Skeletal muscle satellite cell (primary cell): Measurements from ENCODE around the gene RPTN.

Experiments used
- H3K27me3 ChIP-seq: 2 replicates; pipeline ENCODE4 v1.7.0; 2013; ENCODE audit warnings: low read length; ENCODE audit not compliant: control insufficient read depth, insufficient read depth
- H3K36me3 ChIP-seq: 2 replicates; pipeline ENCODE4 v1.7.0; 2013; ENCODE audit warnings: mild to moderate bottlenecking, control low read depth, low read length; ENCODE audit not compliant: insufficient read depth
- H3K4me1 ChIP-seq: 2 replicates; pipeline ENCODE4 v1.7.0; 2013; ENCODE audit warnings: low read length; ENCODE audit not compliant: control insufficient read depth, insufficient read depth
- H3K4me2 ChIP-seq: 2 replicates; pipeline ENCODE4 v1.7.0; 2013; ENCODE audit warnings: mild to moderate bottlenecking, low read length
- H3K4me3 ChIP-seq: 2 replicates; pipeline ENCODE4 v1.7.0; 2013; ENCODE audit warnings: low read length
- H3K9ac ChIP-seq: 2 replicates; pipeline ENCODE4 v1.7.0; 2013; ENCODE audit warnings: mild to moderate bottlenecking, low read depth, low read length, moderate library complexity
- H3K9me3 ChIP-seq: replicated peaks from 2 replicates; pipeline ENCODE4 v1.7.0; 2013; ENCODE audit warnings: mild to moderate bottlenecking, control low read depth, low read length

The RPTN gene

GRCh38 chr1:152130186-152130585, 28.8 kb downstream of the RPTN start:
- Histone ChIP-seq H3K4me1 (no peaks in the 10 kb centered on the region), H3K4me3 (no peak overlapping the region), H3K4me2 (no peak overlapping the region), H3K27me3 (peaks cover 46% of the 10 kb centered on the region), H3K9me3 (no peaks in the 10 kb centered on the region), H3K9ac (no peak overlapping the region), H3K36me3 (no peaks in the 10 kb centered on the region)

DNA sequence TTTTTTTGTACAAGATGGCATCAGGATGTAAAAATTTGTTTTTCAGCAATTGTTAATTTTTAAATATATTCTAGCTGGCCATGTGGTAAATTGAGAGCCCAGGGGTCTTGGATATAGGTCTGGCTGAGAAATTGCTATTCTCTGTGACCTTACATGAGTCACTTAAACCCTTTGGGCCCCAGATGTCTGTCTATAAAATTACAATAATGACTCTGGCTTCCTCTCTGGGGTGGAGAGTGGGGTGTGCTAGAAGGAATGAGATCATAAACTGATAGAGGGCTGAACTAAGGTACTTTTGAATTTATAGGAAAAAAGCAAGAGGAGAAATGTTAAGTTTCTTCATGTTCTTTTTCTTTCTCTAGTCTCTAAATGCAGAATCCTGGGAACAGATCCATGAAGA, 31.4 kb downstream of the RPTN start:
- Histone ChIP-seq H3K9ac (no peak overlapping the region), H3K4me3 (no peak overlapping the region), H3K4me1 (no peaks in the 10 kb centered on the region), H3K4me2 (no peak overlapping the region), H3K27me3 (peaks cover 46% of the 10 kb centered on the region), H3K36me3 (no peaks in the 10 kb centered on the region), H3K9me3 (no peaks in the 10 kb centered on the region)

DNA sequence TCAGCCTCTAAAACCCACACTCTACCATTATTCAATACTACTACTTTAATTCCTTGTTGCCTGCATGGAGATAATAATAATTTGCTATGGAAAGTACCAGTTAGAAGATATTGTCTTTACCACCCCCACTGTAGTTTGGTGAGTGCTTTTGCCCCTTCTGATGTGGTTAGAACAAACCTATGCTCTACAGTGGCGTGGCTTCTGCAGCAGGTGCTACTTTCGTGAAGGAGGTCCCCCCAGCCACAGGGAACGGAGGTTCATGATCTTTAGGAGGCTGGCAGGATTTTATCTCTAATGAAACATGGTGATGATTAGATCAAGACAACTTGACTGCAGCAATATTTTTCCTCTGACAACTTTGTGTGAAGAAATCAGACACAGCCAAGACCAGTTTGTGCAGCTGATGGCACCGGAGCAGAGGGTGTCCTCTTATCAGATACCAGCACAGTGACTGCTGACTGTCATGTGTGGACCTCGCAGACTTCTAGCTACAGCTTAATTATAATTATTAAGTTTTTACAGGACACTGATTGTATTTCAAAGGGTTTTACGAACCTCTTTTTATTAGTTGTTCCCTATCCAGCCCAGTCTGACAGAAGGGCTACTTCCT, 33.1 kb downstream of the RPTN start:
- Histone ChIP-seq H3K9ac (no peak overlapping the region), H3K4me2 (no peak overlapping the region), H3K9me3 (no peaks in the 10 kb centered on the region), H3K27me3 (peaks cover 54% of the 10 kb centered on the region), H3K4me3 (no peak overlapping the region), H3K36me3 (no peaks in the 10 kb centered on the region), H3K4me1 (no peaks in the 10 kb centered on the region)

DNA sequence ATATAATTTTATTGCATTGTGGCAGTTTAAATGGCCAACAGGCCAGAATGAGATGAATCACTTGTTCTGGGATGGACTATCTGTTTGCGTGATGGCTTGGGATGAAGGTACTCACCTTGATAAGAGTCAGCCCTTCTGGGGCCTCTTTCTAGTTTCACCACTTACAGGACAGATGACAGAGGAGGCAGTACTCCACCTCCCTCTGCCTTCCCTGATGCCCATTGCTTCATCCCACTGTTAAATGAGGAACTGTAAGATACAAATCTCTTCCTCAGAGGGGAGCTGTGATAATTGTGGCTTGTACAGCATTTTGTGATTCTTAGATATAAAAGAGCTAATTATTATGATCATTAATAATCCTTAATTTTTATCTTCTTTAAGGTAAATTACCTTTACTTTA, 40.1 kb downstream of the RPTN start:
- Histone ChIP-seq H3K4me1 (no peaks in the 10 kb centered on the region), H3K36me3 (no peaks in the 10 kb centered on the region), H3K9ac (no peak overlapping the region), H3K27me3 (peaks cover 80% of the 10 kb centered on the region), H3K4me3 (no peak overlapping the region), H3K9me3 (no peaks in the 10 kb centered on the region), H3K4me2 (no peak overlapping the region)

DNA sequence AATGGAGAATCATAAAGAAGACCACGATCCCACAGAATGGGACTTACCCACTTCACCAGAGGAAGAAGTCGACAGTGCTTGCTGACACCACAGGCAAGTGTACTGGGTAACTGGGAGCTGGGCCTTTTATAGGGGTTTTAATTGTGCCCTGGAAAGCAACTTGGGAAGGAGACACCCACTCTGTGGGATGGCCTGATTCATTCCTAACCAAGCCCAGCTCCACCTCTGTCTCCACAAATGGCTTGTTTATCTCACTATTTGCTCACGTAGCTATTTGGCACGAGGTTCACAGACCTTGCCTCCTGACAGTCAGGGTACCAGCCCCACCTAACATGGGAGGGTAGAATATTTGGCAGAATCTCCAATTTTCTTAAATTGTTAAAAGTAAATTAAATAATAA, 43.7 kb downstream of the RPTN start, which contains the start of gene TCHH:
Gene TCHH, minus strand, starts transcription at position 101 of the 400 bp plus-strand sequence. CDS start 1,364 bp downstream, outside the sequence.
- Histone ChIP-seq H3K4me2 (no peak within 1 kb of the TSS), H3K9me3 (no peaks in the 10 kb centered on the region), H3K27me3 (peaks cover 86% of the 10 kb centered on the region), H3K4me1 (peaks cover 22% of the 10 kb centered on the region), H3K9ac (no peak within 1 kb of the TSS), H3K4me3 (no peak within 1 kb of the TSS), H3K36me3 (no peaks in the 10 kb centered on the region)

DNA sequence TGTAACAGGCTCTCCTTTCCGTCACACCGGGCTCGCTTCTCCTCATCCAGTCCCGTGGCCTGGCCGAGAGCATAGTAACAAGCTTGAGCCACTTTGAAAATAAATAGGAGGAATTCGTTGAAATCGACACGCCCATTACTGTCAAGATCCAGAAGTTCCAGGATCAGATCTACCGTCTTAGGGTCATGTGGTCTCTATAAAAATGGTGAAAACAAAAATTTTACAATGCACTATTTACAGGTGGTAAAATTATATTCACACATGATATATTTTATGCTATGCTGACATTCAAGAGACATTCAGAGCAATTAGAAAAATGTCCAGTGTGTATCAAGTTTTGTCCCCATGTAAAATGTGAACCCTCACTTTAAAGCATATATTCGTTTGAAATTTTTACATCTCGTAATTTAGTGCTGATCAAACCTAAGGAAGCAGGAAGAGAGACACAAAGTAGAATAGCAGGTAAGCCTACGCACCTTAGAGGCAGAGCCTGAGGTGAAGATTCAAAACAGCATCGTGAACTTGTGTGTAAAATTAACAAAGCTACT, 46.1 kb downstream of the RPTN start:
- Histone ChIP-seq H3K4me1 (peaks cover 42% of the 10 kb centered on the region), H3K9ac (no peak overlapping the region), H3K36me3 (no peaks in the 10 kb centered on the region), H3K27me3 (peaks cover 83% of the 10 kb centered on the region), H3K4me2 (peak overlapping the region; percentile 84), H3K4me3 (peak overlapping the region; percentile 69), H3K9me3 (no peaks in the 10 kb centered on the region)

- H3K4me3 ChIP-seq, result peak overlapping the region; percentile 69
- no peak overlapping the region for H3K9ac ChIP-seq
- H3K4me1 ChIP-seq, result peaks cover 49% of the 10 kb centered on the region
- H3K9me3 ChIP-seq, result peaks cover 6% of the 10 kb centered on the region
- H3K4me2 ChIP-seq, result peak overlapping the region; percentile 84
- no peaks in the 10 kb centered on the region for H3K36me3 ChIP-seq
- H3K27me3 ChIP-seq, result peaks cover 87% of the 10 kb centered on the region
Measured at GRCh38 chr1:152112101-152112884, 46.7 kb downstream of the RPTN start.

- H3K4me3 ChIP-seq, result peak overlapping the region; percentile 69
- H3K4me2 ChIP-seq, result peak overlapping the region; percentile 92
- H3K36me3 ChIP-seq, result no peaks in the 10 kb centered on the region
- peaks cover 49% of the 10 kb centered on the region for H3K4me1 ChIP-seq
- H3K9ac ChIP-seq, result no peak overlapping the region
- peaks cover 9% of the 10 kb centered on the region for H3K9me3 ChIP-seq
- peaks cover 87% of the 10 kb centered on the region for H3K27me3 ChIP-seq
Measured at GRCh38 chr1:152111515-152111968, 47.5 kb downstream of the RPTN start.

DNA sequence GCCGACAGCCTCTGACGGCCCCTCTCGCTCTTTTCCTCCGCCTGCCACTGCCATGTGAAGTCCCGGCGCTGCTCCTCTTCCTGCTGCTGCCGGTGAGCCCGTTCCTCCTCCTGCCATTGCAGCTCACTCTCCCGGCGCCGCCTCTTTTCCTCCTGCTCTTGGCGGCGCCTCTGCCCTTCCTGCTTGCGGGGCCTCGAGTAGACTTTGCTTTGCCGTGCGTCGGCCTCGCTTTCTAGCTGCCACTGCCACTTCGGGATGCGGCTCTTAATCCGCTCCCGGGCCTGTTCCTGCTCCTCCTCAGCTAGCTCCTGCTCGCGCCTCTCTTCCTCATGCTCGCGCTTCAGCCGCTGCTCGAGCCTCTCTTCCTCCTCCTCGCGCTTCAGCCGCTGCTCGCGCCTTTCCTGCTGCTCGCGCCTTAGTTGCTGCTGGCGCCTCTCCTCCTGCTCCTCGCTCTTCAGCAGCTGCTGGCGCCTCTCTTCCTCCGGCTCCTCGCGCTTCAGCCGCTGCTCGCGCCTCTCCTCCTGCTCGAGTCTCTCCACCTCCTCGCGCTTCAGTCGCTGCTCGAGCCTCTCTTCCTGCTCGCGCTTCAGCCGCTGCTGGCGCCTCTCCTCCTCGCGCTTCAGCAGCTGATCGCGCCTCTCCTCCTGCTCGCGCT, 48.0 kb downstream of the RPTN start:
- Histone ChIP-seq H3K9ac (no peak overlapping the region), H3K4me2 (peak overlapping the region; percentile 92), H3K36me3 (no peaks in the 10 kb centered on the region), H3K4me1 (peaks cover 49% of the 10 kb centered on the region), H3K9me3 (peaks cover 9% of the 10 kb centered on the region), H3K4me3 (peak overlapping the region; percentile 69), H3K27me3 (peaks cover 81% of the 10 kb centered on the region)

GRCh38 chr1:152110365-152110859, 48.6 kb downstream of the RPTN start:
- Histone ChIP-seq H3K4me2 (peak overlapping the region; percentile 92), H3K4me1 (peaks cover 49% of the 10 kb centered on the region), H3K4me3 (peak overlapping the region; percentile 69), H3K9ac (no peak overlapping the region), H3K27me3 (peaks cover 82% of the 10 kb centered on the region), H3K36me3 (no peaks in the 10 kb centered on the region), H3K9me3 (peaks cover 9% of the 10 kb centered on the region)

DNA sequence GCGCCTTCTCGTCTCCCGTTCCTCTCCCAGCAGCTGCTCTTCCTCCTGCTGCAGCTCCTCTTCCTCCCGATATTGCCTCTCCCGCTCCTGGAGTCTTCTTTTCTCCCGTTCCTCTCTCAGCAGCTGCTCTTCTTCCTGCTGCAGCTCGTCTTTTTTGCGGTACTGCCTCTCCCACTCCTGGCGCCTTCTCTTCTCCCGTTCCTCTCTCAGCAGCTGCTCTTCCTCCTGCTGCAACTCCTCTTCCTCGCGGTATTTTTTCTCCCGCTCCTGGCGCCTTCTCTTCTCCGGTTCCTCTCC, 49.1 kb downstream of the RPTN start:
- H3K4me1 ChIP-seq, result peaks cover 49% of the 10 kb centered on the region

More for the DNA sequence above, 49.1 kb downstream of the RPTN start:
- Histone ChIP-seq H3K36me3 (no peaks in the 10 kb centered on the region), H3K4me2 (peak overlapping the region; percentile 92), H3K9me3 (peaks cover 9% of the 10 kb centered on the region), H3K27me3 (peaks cover 80% of the 10 kb centered on the region), H3K4me3 (peak overlapping the region; percentile 69), H3K9ac (no peak overlapping the region)
